HL-60 (cell line): ENCODE results near the gene COL18A1.

ENCODE experiments used
- DNase-seq, 2 experiments: peaks; one replicate each; pipeline ENCODE4 v3.0.0-alpha.2; 2010 to 2020; ENCODE audit warnings: low read depth in 1 of 2, low spot score in 1 of 2
- H3K27ac ChIP-seq: fragments of 250-450 bp; sonication (Bioruptor Pico); replicated peaks from 2 replicates; pipeline ENCODE4 v1.5.1; 2020; ENCODE audit warnings: mild to moderate bottlenecking, moderate library complexity
- H3K27me3 ChIP-seq: fragments of 250-450 bp; sonication (Bioruptor Pico); 2 replicates; pipeline ENCODE4 v1.5.1; 2021; ENCODE audit warnings: mild to moderate bottlenecking, moderate library complexity; ENCODE audit not compliant: insufficient read depth, poor library complexity, severe bottlenecking
- H3K4me3 ChIP-seq: replicated peaks from 2 replicates; pipeline ENCODE4 v1.5.1; 2011; ENCODE audit warnings: mild to moderate bottlenecking, control low read depth, low read length; ENCODE audit not compliant: insufficient read depth
- CTCF ChIP-seq: IDR thresholded peaks from one replicate; pipeline ENCODE4 v1.5.1; 2011; ENCODE audit warnings: low read length, control low read depth, inconsistent platforms; ENCODE audit not compliant: insufficient read depth
- GABPA ChIP-seq: IDR thresholded peaks from 2 replicates; pipeline ENCODE4 v1.6.1; 2012; ENCODE audit warnings: low read depth
- POLR2AphosphoS5 ChIP-seq: IDR thresholded peaks from 2 replicates; pipeline ENCODE4 v1.6.1; 2012; ENCODE audit warnings: low read depth
- REST ChIP-seq: IDR thresholded peaks from 2 replicates; pipeline ENCODE4 v1.6.1; 2012; ENCODE audit warnings: low read depth; ENCODE audit not compliant: insufficient replicate concordance
- SPI1 ChIP-seq: IDR thresholded peaks from 2 replicates; pipeline ENCODE4 v1.6.1; 2012; ENCODE audit warnings: low read depth, mild to moderate bottlenecking, borderline replicate concordance

COL18A1 gene

GRCh38 chr21:45387506-45387905 lies 17.5 kb upstream of the COL18A1 start:
- H3K27ac ChIP-seq, result no peak overlapping the region
- no peak overlapping the region for H3K4me3 ChIP-seq
- H3K27me3 ChIP-seq, result no peaks in the 10 kb centered on the region

GRCh38 chr21:45388011-45388521 lies 16.9 kb upstream of the COL18A1 start:
- H3K27ac ChIP-seq, result no peak overlapping the region
- DNase-seq, result no peak
- no peak overlapping the region for H3K4me3 ChIP-seq
- TF ChIP-seq SPI1 (no peak), REST (no peak), POLR2AphosphoS5 (no peak), GABPA (no peak), CTCF (no peak)
- no peaks in the 10 kb centered on the region for H3K27me3 ChIP-seq

More at GRCh38 chr21:45387506-45387905, 17.5 kb upstream of the COL18A1 start:
- TF ChIP-seq SPI1 (no peak), CTCF (no peak), POLR2AphosphoS5 (no peak), GABPA (no peak), REST (no peak)
- DNase-seq, result no peak

GRCh38 chr21:45388611-45389296 lies 16.2 kb upstream of the COL18A1 start:
- H3K27ac ChIP-seq, result no peak overlapping the region
- H3K27me3 ChIP-seq, result no peaks in the 10 kb centered on the region
- TF ChIP-seq CTCF (no peak), GABPA (no peak), REST (no peak), SPI1 (no peak), POLR2AphosphoS5 (no peak)
- no peak overlapping the region for H3K4me3 ChIP-seq
- DNase-seq, result no peak
